Astrocyte of the cerebellum (primary cell): ENCODE data around the gene ATL3.

Experiments used
- DNase-seq: peaks from one replicate; pipeline ENCODE4 v3.0.0-alpha.2; 2011; ENCODE audit warnings: low read depth
- H3K4me3 ChIP-seq: 2 replicates; pipeline ENCODE4 v1.5.1; 2011; ENCODE audit warnings: mild to moderate bottlenecking, low read depth, low read length, moderate library complexity
- in situ Hi-C: cut with HindIII; loops from 2 replicates; pipeline ENCODE4 v1.10.0; 2017; ENCODE audit warnings: low sequenced_read_pairs
- TF ChIP-seq, protein P1 (sequence below): IDR thresholded peaks from 2 replicates; pipeline ENCODE4 v1.5.1; 2012; ENCODE audit warnings: low read length, low read depth, moderate library complexity, mild to moderate bottlenecking; ENCODE audit errors: missing control alignments

The ATL3 gene

DNA sequence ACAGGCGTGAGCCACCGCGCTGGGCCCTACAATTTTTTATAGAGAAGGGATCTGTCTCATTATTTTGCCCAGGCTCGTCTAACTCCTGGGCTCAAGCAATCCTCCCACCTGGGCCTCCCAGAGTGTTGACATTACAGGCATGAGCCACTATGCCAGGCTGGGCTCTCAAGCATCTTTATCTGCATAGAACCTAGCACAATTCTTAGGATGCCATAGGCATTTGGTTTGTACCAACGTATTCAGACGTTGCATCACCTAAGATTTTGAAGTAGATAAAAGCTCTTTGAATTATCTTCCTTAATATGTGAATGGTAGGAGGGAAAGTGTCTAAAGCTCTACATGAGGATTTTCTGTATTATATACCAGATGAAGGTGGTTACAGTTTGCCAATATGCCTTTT lies 40.7 kb upstream of the ATL3 start:
- no peak for DNase-seq
- no peak overlapping the region for H3K4me3 ChIP-seq
- in situ Hi-C loops = no loop called here
- TF ChIP-seq, protein P1, sequence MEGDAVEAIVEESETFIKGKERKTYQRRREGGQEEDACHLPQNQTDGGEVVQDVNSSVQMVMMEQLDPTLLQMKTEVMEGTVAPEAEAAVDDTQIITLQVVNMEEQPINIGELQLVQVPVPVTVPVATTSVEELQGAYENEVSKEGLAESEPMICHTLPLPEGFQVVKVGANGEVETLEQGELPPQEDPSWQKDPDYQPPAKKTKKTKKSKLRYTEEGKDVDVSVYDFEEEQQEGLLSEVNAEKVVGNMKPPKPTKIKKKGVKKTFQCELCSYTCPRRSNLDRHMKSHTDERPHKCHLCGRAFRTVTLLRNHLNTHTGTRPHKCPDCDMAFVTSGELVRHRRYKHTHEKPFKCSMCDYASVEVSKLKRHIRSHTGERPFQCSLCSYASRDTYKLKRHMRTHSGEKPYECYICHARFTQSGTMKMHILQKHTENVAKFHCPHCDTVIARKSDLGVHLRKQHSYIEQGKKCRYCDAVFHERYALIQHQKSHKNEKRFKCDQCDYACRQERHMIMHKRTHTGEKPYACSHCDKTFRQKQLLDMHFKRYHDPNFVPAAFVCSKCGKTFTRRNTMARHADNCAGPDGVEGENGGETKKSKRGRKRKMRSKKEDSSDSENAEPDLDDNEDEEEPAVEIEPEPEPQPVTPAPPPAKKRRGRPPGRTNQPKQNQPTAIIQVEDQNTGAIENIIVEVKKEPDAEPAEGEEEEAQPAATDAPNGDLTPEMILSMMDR = no peak

DNA sequence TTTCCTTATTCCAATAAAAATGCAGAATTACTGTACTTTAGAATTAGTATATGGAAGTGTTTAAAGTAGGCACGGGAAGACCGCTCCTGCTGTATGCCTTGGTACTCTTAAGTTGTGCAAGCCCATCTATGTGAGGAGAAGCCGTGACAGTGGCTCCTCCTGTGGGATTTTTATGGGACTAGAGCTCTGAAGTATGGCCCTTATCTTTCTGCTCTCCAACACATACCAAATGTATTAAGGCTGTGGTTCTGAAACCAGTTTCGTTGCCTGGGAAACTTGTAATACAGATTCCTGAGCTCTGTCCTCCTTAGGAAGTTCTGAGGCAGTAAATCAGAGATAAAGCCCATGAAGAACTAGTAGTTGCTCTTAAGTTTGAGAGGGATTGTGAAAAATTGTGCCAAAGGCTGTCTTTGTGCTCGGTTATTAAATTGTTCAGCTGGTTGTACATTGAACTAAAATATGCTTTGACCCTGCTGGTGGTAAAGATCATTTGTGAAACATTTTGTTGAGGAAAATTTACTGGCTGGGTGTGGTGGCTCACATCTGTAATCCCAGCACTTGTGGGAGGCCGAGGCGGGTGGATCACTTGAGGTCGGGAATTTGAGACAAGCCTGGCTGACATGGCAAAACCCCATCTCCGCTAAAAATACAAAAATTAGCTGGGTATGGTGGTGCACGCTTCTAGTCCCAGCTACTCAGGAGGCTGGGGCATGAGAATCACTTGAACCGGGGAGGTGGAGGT lies 39.5 kb upstream of the ATL3 start:
- TF ChIP-seq, protein P1 = no peak
- no peak for DNase-seq
- H3K4me3 ChIP-seq = no peak overlapping the region
- in situ Hi-C loops = no loop called here

DNA sequence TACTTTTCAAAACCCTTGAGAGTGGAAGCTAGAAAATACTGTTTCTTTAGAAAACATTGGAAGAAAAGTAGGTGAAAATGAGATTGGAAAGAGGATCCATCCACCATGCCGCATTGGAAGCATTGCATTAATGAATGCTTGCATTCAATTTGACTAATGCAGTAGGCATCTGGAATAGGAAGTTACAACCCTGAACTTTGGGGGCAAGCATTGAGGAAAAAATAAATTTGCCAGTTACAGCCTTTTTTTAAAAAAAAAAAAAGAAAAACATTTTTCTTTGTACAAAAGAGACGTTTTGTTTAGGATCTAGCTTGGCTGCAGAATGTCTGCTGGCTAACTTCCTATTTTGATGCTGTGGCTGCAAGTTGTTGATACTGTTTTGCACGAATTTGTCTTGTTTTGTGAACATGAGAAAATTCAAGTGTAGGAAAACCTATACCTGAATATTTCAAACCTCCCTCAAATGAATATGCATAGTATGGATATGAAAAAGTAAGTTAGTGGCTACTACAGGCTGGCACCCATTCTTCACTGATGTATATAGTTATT lies 38.2 kb upstream of the ATL3 start:
- no peak overlapping the region for H3K4me3 ChIP-seq
- TF ChIP-seq, protein P1 = no peak
- in situ Hi-C loops = no loop called here
- DNase-seq = no peak

DNA sequence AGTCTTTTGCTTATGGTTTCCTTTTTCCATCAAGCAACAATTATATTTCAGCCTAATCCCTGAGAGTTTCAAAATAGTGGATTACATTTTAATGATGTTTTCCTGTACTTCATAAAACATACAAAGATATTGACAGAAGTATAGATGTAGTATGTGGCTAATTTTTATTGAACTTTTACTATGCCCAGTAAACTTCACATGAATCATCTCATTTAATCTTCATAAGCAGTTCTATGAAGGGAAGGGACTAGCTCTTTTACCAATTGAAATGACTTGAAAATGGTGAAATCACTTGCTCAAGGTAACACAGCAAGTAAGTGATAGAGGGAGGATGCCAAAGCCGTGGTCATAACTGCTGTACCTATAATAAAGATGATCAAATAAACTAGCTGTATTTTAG lies 37.6 kb upstream of the ATL3 start:
- DNase-seq = no peak
- TF ChIP-seq, protein P1 = no peak
- H3K4me3 ChIP-seq = no peak overlapping the region
- in situ Hi-C loops = no loop called here

DNA sequence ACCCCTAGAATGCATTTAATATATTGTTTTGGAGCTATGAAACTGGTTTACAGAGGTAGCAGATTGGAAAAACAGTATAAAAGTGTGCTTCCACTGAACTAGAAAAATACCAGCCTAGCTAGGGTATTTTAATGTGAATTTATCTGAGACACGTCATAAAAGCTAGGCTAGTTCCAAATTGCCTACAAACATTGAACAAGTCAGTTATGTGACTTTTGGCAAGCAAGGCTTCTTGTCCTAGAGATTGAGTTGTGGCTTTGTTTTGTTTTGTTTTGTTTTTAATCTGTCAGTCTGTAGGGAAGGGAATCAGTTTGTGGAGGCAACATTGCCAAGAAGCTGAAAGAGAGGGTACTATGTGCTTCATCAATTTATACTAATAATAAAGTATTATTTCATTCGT lies 34.4 kb upstream of the ATL3 start:
- DNase-seq = no peak
- H3K4me3 ChIP-seq = no peak overlapping the region
- in situ Hi-C loops = no loop called here
- TF ChIP-seq, protein P1 = no peak

DNA sequence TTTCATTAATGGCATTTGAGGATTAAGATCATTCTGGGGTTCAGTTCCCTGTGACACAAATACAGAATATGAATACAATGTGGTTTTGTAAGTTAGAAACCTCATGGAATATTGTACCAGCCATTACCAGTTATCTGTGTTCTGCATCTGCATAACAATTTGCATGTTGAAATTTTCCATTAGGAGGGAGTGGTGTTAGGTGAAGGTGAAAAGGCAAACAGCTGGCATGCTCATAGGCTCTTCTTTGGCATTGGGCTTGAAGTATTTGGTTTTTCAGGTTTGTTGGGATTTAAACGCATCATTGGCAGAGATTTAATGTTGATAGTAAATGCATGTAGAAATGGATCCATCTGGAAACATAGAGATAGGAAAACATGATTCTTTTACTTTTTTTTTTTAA lies 28.7 kb upstream of the ATL3 start:
- no peak for DNase-seq
- in situ Hi-C loops = no loop called here
- TF ChIP-seq, protein P1 = no peak
- H3K4me3 ChIP-seq = no peak overlapping the region
